GM19351 (cell line): ENCODE results near the gene CAMKV.

Source experiments
- ATAC-seq: cut with Tn5 transposase; IDR thresholded peaks from one replicate; pipeline ENCODE4 v1.9.1; 2021; ENCODE audit warnings: mild to moderate bottlenecking, moderate library complexity; ENCODE audit not compliant: unreplicated experiment

The CAMKV gene

DNA sequence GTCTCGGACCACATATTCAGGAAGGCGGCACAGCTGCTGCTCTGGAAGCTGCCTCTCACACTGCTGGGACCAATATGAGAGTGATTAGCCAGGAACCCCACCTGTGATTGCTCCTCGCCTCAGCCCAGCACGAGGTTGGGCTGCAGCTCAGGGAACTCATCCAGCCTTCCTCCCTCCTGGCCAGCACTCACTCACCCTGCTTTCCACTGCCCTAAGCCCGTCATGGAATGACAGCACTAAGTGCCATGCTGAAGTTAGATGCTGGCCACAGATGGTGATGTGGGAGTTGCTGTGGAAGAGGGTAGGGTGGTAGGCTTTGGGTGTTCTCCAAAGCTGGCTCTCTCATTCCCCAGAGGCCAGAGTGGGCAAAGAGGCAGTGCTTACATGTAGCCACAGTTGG is 26.6 kb upstream of the CAMKV start:
- no peak for ATAC-seq

DNA sequence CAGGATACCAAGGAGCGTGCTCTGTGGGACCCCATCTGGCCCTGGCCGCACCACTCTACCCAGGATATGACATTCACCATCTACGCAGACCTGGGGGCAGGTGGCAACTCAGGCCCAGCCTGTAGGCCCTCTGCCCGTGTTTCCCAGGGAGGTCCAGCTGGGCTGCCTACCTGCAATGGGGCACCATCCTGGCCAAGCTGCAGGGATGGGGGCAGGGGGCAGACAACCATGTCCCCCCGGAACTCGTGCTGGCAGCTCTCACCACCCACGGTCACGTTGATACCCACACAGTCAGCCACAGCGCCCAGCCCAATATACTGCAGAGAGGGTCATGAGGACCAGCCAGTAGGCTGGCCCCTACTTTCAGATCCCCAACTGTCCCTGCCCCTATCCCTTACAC is 26.1 kb upstream of the CAMKV start:
- no peak for ATAC-seq

DNA sequence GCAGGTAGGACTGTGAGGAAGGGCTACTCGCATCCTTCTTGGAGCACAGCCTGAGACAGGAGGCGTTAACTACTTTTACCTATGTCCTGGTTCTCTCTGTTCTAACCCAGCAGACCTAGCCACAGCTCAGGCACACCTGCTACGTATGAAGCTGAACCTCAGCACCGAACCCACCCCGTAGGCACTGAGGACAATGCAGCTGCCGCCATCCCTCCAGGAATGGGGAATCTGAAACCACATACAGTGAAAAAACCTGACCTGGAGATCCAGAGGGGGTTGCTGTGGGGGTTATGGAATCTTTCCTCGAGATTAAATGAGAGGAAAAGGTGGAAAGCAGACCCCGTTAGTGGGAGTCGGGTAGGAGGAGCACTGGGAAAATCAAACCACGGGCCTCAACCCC is 19.6 kb upstream of the CAMKV start:
- ATAC-seq, result no peak

DNA sequence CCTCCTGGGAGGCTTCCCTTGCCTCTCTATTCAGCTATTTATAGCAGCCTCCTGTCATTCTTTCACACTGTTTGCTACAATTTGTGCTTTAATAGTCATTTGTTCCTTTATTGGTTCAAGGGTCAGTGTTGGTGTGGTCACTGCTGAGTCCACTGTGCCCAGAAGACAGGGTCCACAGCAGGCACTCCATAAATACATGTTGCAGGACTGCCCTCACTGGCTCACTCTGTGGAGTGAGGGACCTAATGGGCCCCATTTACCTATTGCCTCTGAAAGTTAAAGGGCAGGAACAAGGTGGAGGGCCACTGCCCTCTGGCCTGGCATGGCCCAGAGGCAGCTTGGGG is 17.2 kb upstream of the CAMKV start:
- no peak for ATAC-seq

DNA sequence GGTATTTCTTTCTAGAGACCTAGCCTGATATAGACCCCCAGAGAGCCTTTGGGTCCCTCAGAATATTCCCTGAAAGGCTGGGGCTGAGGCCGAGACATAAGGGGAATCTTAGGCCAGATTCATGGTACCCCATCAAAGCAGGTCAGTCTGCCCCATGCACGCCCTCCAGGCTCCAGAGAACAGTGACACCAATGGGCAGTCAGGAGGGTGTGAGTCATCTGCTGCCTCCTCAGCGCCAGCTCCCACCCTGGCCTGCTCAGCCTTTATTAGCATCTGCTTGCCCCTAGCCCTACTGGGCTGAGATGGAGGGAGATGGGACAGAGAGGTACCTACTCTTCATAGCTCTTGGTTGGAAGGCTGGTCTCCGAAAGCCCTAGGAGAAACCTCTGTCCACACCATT is 14.3 kb upstream of the CAMKV start:
- ATAC-seq, result no peak

DNA sequence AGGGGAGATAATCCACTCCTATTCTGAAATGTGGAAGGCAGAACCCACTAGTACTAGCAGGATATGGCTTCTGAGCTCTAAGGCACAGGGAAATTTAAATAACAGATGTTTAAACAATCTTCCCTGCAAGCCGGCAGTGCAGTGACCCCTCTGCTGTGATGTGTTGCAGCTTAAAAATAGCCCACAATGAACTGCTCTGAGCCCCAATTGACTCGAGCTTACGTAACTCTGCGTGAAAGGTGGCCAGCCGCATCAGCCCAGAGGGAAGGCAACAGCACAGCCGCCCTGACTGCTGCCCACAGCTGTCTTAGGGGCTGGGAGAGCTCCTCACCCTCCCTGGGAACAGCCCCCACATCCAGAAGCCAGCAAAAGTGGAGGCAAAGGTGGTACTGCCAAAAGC is 12.5 kb upstream of the CAMKV start:
- no peak for ATAC-seq

DNA sequence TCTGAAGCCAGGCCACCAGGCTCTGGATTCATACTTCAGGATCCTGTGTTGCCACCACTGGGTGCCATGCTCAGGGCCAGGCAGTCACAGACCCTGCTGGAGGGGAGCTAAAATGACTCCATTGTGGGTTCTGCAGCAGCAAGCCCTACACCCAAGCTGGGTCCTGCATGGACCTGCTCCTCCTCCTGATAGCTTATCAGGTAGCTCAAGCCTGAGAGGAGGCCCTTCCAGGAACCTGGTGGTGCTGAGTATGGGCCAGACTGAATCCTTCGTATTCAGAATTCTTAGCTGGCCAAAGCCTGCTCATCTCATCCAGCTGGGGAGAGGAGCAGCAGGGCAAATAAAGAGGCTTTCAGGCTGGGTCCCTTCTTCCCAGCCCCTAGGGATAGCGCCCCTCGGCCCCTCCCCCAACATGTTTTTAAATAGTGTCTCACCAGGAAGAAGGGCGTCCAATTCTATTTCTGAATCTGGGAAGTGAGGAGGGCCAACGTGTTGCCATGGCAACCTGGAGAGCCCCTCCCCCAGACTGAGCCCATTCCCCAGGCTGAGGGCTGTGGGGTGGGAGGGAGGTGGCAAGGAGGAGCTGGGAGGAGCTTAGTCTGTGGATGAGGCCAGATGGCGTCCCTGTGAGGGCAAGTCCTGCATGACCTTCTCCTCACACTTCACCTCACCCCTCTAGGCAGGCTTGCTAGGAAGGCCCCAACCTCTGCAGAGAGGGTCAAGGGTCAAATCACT is 11.0 kb upstream of the CAMKV start:
- ATAC-seq, result no peak

DNA sequence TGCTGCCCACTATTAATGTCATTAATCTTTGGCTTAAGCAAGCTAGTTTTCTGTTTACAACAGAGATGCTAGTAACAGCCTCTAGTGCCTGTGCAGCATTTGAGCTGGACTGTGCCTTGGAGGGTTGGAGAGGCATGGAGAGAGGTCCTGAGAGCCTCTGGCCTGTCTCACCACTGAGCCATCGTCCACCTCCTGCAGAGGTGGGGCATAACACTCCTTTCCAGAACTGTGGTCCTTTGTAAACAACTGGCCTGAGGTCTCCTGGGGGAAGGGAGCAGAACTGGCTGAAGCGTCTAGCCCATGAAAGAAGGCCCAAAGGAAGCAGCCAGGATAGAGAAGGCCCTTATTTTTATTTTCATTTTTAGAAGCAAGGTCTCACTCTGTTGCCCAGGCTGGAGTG is 10.0 kb upstream of the CAMKV start:
- ATAC-seq, result no peak

DNA sequence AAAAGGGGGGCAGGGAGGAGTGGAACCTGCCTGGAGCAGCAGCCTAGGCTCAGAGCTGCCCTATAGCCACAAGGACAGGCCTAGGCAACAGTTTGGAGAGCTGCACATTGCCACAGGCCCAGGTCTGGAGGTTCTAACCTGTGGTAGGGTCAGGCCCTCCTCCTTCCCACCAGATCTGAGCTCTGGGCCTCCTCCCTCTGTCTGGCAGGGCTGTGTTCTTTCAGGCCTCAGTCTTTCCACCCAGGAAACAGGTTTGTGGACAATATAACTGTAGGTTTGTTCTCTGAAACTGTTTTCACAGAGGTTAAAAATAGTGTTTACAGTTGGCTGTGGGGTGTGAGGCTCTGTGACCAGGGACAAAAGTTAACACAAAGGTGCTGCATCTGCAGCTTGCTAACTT is 9.0 kb upstream of the CAMKV start:
- no peak for ATAC-seq

DNA sequence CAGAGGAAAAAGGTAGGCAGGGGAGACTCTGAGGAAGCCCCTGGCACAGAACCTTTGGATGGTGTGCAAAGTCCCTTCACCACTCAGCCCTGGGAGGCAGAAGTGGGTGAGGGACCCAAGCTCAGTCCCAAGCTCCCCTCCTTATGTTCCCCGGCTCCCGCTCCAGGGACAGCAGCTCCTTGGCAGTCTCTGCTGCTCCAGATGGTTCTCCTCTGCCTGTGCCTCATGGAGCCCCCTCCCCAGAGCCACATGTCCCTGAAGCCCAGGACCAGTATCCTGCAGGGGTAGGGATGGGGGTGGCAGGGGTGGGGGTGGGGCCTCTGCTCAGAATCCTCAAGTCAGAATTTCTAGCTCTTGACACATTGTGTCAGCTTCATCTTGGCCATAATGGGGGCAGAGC is 8.0 kb upstream of the CAMKV start:
- ATAC-seq, result no peak

DNA sequence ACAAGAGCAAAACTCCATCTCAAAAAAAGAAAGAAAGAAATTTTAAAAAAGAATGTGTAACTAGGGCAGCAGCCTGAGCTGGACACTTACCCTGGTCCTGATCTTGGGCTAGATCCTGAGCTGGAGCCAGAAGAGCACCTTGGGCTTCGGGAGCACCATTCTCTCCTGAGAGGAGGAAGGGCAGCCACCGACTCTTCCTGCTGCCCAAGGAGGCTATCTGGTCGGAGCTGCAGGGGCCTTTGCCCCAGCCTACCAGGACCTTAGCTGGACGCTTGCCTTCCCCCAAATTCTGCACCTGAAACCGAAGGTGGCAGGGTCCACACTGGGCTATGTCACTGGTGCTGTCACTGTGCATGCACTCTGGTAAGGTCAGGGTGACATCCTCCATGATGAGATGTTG is 6.9 kb upstream of the CAMKV start:
- no peak for ATAC-seq

DNA sequence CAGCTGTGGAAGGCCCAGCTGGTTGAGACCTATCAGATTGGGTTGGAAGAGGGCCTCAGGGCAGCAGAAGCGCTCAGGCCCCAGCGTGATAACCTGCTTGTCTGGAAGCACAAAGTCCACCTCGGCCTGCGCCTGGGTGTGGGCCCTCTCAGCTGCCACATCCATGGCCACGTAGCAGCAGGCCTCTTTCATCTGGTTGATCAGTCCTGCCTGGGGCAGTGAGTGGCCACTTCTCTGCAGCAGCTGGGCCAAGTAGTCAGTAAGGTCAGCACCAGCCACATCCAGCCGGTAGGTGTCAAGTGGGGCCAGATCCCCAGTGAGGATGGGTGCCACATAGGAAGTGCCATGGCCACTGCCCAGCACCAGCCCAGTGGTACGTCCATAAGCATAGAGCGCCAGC is 3.9 kb upstream of the CAMKV start:
- no peak for ATAC-seq

DNA sequence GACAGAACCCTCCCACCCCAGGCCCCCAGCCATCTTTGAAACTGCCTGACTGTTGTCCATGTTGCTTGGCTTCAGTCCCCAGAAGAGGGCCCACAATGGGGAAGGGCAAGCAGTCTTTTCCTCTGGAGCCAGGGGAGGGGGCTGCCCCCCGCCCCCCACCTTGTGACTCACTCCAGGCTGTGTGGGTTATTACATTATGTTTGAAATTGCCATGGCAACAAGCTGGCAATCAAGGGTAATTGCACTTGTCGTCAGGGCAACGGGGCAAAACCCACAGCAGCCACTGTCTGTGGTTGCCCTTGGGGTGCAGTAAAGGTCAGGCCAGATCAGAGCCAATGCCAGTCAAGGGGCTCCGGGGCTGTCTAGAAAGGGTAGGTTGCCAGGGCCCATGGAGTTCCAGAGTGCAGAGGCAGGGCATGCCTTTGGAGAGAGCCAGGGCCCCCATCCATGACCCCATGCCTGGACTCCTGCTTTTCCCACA is 3.1 kb upstream of the CAMKV start:
- ATAC-seq, result no peak

DNA sequence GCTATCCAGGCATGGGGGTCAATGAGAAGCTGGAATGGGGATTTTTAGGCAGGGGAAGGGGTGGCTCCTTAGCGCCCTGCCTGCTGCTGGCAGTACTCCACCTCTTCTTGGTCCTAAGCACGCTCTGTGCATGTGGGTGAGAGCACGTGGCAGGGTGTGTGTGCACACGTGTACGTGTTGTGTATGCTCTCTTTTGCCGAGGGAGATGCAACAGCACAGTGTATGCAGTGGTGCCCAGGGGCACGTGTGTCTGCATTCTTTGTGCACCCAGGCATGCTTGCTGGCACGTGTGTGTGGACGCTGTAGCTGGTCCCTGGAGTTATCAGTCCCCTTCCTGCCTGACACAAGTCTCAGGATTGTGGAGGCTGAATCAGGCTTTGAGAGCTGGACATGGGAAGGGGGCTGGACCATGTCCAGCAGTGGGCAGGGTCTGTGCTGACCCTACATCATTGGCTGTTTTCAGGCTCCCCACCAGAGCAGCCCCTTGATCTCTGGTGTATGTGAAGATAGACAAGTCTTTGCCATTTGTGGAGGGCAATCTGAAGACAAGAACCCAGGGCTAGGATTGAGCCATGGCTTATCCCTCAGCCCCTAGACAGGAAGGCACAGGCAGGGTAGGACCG is 1.9 kb upstream of the CAMKV start:
- ATAC-seq, result no peak

DNA sequence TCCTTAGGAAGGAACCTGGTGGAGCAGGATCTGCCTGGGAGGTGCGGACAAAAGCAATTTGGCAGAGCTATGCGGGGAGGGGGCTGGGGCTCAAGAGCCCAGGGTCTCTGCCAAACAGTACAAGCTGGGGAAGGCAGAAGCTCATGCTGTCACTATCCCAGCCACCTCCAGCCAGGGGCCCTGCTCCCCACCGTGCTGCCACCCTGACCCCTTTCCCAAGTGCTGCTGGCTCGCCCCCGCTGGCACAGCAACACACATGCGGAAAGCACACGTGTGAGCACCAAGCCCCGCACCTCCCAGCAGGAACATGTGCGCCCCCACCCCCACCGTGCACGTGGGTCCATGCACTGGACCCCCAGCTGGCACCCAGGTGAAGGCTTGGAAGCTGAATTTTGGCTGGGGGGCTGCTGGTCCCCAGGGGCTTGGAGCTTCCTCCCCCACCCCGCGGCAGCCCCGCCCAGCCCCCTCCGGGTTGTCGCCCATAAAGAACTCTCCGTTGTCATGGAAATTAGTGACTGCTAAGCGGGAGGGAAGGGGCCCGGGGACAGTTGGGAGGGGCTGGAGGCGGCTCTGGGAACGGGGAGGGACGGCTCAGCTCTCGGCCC is 742 bp downstream of the CAMKV start:
- no peak for ATAC-seq

DNA sequence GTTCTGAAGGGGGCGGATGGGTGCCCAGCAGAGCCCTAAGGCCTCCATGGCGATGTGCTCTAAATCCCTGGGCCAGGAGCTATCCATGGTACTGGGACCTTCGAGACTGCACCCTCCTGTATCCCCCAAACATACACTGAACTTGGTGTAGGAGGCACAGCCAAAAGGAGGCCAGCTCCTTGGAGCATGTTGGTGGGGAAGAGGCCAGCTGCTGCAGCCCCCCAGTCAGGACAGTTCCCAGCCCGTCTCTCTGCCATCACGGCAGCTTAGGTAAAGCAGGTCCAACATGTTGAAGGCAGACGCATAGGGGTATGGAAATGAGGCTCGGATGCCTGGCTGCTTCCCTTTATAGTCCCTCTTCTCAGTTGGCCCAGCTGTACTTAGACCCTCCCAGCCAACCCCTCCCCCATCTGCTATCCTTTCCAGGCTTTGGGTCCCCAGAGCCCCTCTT is 1.8 kb downstream of the CAMKV start:
- no peak for ATAC-seq

DNA sequence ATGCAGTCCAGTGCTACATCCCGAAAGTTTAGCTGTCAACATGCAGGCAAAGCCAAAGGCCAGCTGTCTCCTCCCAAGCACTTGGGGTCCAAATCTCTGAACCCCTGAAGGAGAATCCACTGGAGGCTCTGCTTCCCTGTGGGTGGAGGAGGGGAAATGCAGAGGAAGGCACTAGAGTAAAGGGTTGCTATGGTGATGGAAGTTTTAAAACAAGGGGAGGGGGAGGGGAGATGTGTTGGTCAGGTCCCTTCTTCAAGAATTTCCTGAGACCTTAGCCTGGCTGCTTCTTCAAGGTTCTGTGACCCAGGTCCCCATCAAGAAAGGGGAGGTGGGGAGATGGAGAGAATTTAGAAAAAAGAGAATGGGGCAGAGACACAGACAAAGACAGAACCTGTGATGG is 2.3 kb downstream of the CAMKV start:
- ATAC-seq, result no peak

DNA sequence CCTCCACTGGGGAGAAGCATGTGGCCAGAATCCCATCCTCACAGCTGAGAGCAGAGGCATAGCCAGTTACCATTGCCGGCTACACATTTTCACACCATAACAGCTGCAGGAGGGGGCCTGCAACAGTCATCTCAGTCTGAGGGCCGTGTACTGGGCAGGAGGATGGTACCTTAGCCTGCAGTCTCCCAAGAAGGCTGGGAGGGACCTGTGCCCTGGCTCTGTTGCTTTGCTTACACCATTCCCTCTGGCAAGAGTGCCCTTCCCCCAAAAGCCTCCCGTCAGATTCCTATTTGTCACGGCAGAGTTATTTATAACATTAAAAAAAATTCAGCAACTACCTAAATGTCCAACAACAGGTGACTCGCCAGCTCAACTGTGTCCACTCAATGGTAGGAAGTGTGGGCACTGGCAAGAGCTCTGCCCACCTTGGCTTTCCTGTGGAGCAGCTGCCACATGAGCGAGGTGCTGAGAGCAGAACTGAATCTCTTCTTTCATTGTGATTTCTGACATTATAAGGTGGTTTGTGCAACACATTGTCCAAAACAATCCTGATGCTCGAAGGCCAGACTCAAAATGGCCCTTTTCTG is 4.4 kb downstream of the CAMKV start:
- no peak for ATAC-seq

DNA sequence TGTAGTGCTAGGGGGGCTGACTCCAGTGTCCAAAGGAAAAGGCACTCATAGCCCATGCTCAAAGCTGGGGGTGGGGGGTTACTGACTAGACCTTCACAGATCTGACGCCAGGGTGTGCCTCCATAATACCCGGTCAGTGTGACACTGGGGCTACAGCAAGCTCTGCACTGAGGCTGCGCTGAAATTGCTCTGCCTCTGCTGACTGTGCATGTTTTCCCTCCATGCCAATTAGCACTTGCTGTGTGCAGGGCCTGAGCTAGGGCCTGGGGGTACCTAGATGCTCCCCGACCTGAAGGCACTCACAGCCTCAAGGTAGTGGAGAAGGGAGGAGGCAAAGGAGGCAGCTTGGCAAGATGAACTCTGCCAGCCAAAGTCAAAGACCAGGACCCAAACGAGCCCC is 5.2 kb downstream of the CAMKV start:
- ATAC-seq, result no peak

DNA sequence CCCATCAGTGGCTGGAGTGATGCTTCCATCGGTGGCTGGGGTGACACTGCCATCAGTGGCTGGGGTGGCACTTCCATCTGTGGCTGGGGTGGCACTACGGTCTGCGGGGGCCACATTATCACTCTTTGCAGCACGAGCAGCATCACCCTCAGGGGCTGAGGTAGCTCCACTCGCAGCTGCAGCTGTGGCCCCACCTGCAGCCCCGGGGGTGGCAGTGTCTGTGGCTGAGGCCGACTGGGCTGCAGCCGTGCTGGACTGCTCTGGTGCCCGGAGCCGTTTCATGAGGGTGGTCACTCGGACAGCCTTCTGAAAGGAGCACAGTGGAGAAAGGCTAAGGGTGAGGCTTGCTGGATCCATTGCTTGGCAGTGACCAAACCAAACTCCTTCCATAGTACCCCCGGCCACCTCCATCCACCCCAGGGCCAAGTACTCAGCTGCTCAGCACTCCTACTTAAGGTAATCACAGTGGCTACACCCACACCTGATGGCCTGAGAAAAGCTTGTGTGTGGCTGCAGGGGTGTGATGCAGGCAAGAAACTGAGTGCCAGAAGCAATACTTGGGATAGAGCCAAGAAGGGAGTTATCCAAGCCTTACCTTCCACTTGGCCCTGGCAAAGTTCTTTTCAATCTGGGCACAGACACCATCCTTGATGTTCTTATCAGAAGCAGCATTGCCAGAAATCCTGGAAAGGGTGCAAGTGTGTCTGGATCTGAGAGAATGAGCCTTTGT is 10.0 kb downstream of the CAMKV start:
- ATAC-seq, result no peak
